H1 (cell line): Measurements from ENCODE around the gene SSU72. TPM values are rescaled to one million over a fixed set of nuclear protein-coding genes. Genes with fewer than 3 reads are reported as not detected.

Experiments used
- CTCF ChIA-PET: fragments of 300-600 bp; sonication (Branson Sonifier 250); formaldehyde crosslinking; loops from one replicate; lab custom pipeline; 2021; ENCODE audit not compliant: partially characterized antibody; lab: Charles Lee
- POLR2A ChIA-PET: fragments of 300-600 bp; sonication (Branson Sonifier 250); formaldehyde crosslinking; loops from one replicate; lab custom pipeline; 2021; ENCODE audit warnings: inconsistent platforms; ENCODE audit not compliant: partially characterized antibody; lab: Charles Lee
- DNase-seq, 2 experiments: peaks; one replicate each; pipeline versions ENCODE4 v3.0.0 to v3.0.0-alpha.2; 2010 to 2022; ENCODE audit warnings: low spot score in 2 of 2, low read depth in 1 of 2, mixed read lengths in 1 of 2
- FAIRE-seq: peaks from 2 replicates; lab custom pipeline; 2011; peaks lifted over from hg19 to GRCh38; lab: Jason Lieb, UNC
- H2AFZ ChIP-seq: 2 replicates; pipeline ENCODE4 v1.8.1; 2012; ENCODE audit warnings: low read length, inconsistent platforms
- H2AK5ac ChIP-seq: 2 replicates; pipeline ENCODE4 v1.6.1; 2013; ENCODE audit warnings: low read depth, low read length
- H2BK120ac ChIP-seq: replicated peaks from 2 replicates; pipeline ENCODE3; 2013; ENCODE audit warnings: low read depth, low read length, inconsistent platforms
- H2BK12ac ChIP-seq: 2 replicates; pipeline ENCODE4 v1.6.1; 2013; ENCODE audit warnings: low read depth, low read length
- H2BK15ac ChIP-seq: 2 replicates; pipeline ENCODE4 v1.6.1; 2013; ENCODE audit warnings: low read length
- H2BK20ac ChIP-seq: 2 replicates; pipeline ENCODE4 v1.6.1; 2013; ENCODE audit warnings: low read length
- H2BK5ac ChIP-seq: 2 replicates; pipeline ENCODE4 v1.6.1; 2013; ENCODE audit warnings: low read depth, low read length
- H3K14ac ChIP-seq: 2 replicates; pipeline ENCODE4 v1.6.1; 2013; ENCODE audit warnings: inconsistent platforms; ENCODE audit not compliant: insufficient read length
- H3K18ac ChIP-seq: 2 replicates; pipeline ENCODE4 v1.6.1; 2013; ENCODE audit warnings: low read length; ENCODE audit errors: extremely low read depth
- H3K23ac ChIP-seq: 2 replicates; pipeline ENCODE4 v1.6.1; 2013; ENCODE audit warnings: inconsistent platforms; ENCODE audit not compliant: insufficient read length
- H3K23me2 ChIP-seq: 2 replicates; pipeline ENCODE4 v1.6.1; 2013; ENCODE audit warnings: low read depth, low read length
- H3K27ac ChIP-seq: 2 replicates; pipeline ENCODE4 v1.6.1; 2011; ENCODE audit warnings: low read depth, low read length, inconsistent platforms
- H3K27me3 ChIP-seq, 4 experiments: replicated peaks in 1 of 4; 1 replicate in 1 of 4; 2 replicates in 3 of 4; pipeline versions ENCODE4 v1.6.1 to v1.8.1; 2011 to 2013; ENCODE audit warnings: low read length in 3 of 4, mild to moderate bottlenecking in 3 of 4, inconsistent platforms in 2 of 4, mixed read lengths in 2 of 4, moderate library complexity in 1 of 4; ENCODE audit not compliant: control insufficient read depth in 3 of 4, insufficient read depth in 3 of 4; ENCODE audit errors: extremely low read depth in 1 of 4
- H3K36me3 ChIP-seq, 4 experiments: 2 replicates each; pipeline versions ENCODE4 v1.6.1 to v1.8.1; 2011 to 2013; ENCODE audit warnings: mild to moderate bottlenecking in 4 of 4, low read length in 3 of 4, moderate library complexity in 2 of 4, control low read depth in 1 of 4, inconsistent platforms in 1 of 4; ENCODE audit not compliant: insufficient read depth in 4 of 4, control insufficient read depth in 2 of 4
- H3K4ac ChIP-seq: replicated peaks from 2 replicates; pipeline ENCODE3; 2013; ENCODE audit warnings: low read length, low read depth, mixed read lengths, inconsistent platforms; ENCODE audit not compliant: insufficient read length
- H3K4me1 ChIP-seq, 4 experiments: replicated peaks in 1 of 4; 1 replicate in 1 of 4; 2 replicates in 3 of 4; pipeline versions ENCODE4 v1.6.1 to v1.8.1; 2011 to 2013; ENCODE audit warnings: low read length in 3 of 4, inconsistent platforms in 2 of 4, mixed read lengths in 1 of 4; ENCODE audit not compliant: insufficient read depth in 4 of 4, control insufficient read depth in 3 of 4
- H3K4me2 ChIP-seq, 2 experiments: 2 replicates each; pipeline versions ENCODE4 v1.6.1 to v1.8.1; 2011 to 2013; ENCODE audit warnings: low read depth in 2 of 2, low read length in 2 of 2, control low read depth in 1 of 2, inconsistent platforms in 1 of 2, mild to moderate bottlenecking in 1 of 2; ENCODE audit not compliant: insufficient read depth in 1 of 2
- H3K4me3 ChIP-seq, 4 experiments: fragments of 200-600, 300-600 bp in 1 of 4; sonication (generic), shearing (Covaris generic), sonication (Bioruptor Twin) in 1 of 4; 2 replicates each; pipeline versions ENCODE4 v1.5.1 to v1.8.1; 2011 to 2016; ENCODE audit warnings: low read length in 4 of 4, low read depth in 3 of 4, control low read depth in 2 of 4, inconsistent platforms in 2 of 4, mild to moderate bottlenecking in 2 of 4, mixed read lengths in 1 of 4, moderate library complexity in 1 of 4; ENCODE audit not compliant: insufficient read depth in 2 of 4; ENCODE audit errors: extremely low read depth in 1 of 4
- H3K56ac ChIP-seq: replicated peaks from 2 replicates; pipeline ENCODE3; 2013; ENCODE audit warnings: low read depth, mild to moderate bottlenecking, mixed read lengths, low read length, inconsistent platforms; ENCODE audit not compliant: insufficient read length
- H3K79me1 ChIP-seq: 2 replicates; pipeline ENCODE4 v1.6.1; 2013; ENCODE audit warnings: low read depth, low read length, control low read depth
- H3K79me2 ChIP-seq, 2 experiments: 2 replicates each; pipeline versions ENCODE4 v1.6.1 to v1.8.1; 2012 to 2013; ENCODE audit warnings: low read length in 2 of 2, mild to moderate bottlenecking in 2 of 2, inconsistent platforms in 1 of 2; ENCODE audit not compliant: insufficient read depth in 2 of 2, control insufficient read depth in 1 of 2
- H3K9ac ChIP-seq, 4 experiments: replicated peaks in 1 of 4; 1 replicate in 1 of 4; 2 replicates in 3 of 4; pipeline versions ENCODE4 v1.6.1 to v1.8.1; 2011 to 2013; ENCODE audit warnings: low read depth in 3 of 4, low read length in 3 of 4, control low read depth in 2 of 4, mild to moderate bottlenecking in 2 of 4, moderate library complexity in 2 of 4, inconsistent platforms in 1 of 4; ENCODE audit errors: extremely low read depth in 1 of 4
- H3K9me3 ChIP-seq, 2 experiments: 2 replicates each; pipeline versions ENCODE4 v1.6.1 to v1.8.1; 2012 to 2013; ENCODE audit warnings: mild to moderate bottlenecking in 2 of 2, moderate library complexity in 2 of 2, control low read depth in 1 of 2, inconsistent platforms in 1 of 2, low read depth in 1 of 2, low read length in 1 of 2, mixed read lengths in 1 of 2; ENCODE audit not compliant: insufficient read depth in 2 of 2
- H4K20me1 ChIP-seq, 2 experiments: replicated peaks in 1 of 2; 2 replicates each; pipeline versions ENCODE3 to v1.8.1; 2011 to 2013; ENCODE audit warnings: inconsistent platforms in 2 of 2, low read length in 2 of 2, mild to moderate bottlenecking in 1 of 2; ENCODE audit not compliant: insufficient read depth in 2 of 2, control insufficient read depth in 1 of 2
- H4K5ac ChIP-seq: 2 replicates; pipeline ENCODE4 v1.6.1; 2013; ENCODE audit warnings: low read length, low read depth, mixed read lengths, inconsistent platforms; ENCODE audit not compliant: insufficient read length
- H4K8ac ChIP-seq: 2 replicates; pipeline ENCODE4 v1.8.0; 2013; ENCODE audit warnings: mild to moderate bottlenecking, moderate library complexity, low read length, inconsistent platforms; ENCODE audit not compliant: insufficient read depth; ENCODE audit errors: extremely low read depth
- H4K91ac ChIP-seq: replicated peaks from 2 replicates; pipeline ENCODE3; 2013; ENCODE audit warnings: low read length, mixed read lengths, inconsistent platforms; ENCODE audit not compliant: insufficient read length
- CREB1 ChIP-seq: IDR thresholded peaks from 2 replicates; pipeline ENCODE4 v1.6.1; 2012; ENCODE audit warnings: inconsistent platforms
- HDAC2 ChIP-seq, 2 experiments: fragments of 300-600 bp in 1 of 2; sonication (generic) in 1 of 2; IDR thresholded peaks; 2 replicates each; pipeline ENCODE4 v1.6.1; 2011 to 2012; ENCODE audit warnings: low read depth in 2 of 2, low read length in 2 of 2, mild to moderate bottlenecking in 2 of 2, moderate library complexity in 2 of 2, borderline replicate concordance in 1 of 2, inconsistent platforms in 1 of 2
- KDM4A ChIP-seq: IDR thresholded peaks from one replicate; pipeline ENCODE4 v1.7.1; 2012; ENCODE audit warnings: low read depth, mild to moderate bottlenecking, moderate library complexity, low read length, inconsistent platforms; ENCODE audit not compliant: severe bottlenecking
- SP4 ChIP-seq: IDR thresholded peaks from 2 replicates; pipeline ENCODE4 v1.6.1; 2012; ENCODE audit warnings: low read length, inconsistent platforms
- SRF ChIP-seq: IDR thresholded peaks from 2 replicates; pipeline ENCODE4 v1.6.1; 2011; ENCODE audit warnings: mild to moderate bottlenecking, low read depth, low read length, moderate library complexity
- WGBS, 2 experiments: shearing (Covaris generic) in 1 of 2; methylation state at CpG; one replicate each; pipeline versions ENCODE4 v1.1.6 to v1.1.7; 2013 to 2015; ENCODE audit warnings: low lambda C conversion rate in 2 of 2, mixed read lengths in 2 of 2, inconsistent platforms in 1 of 2, low coverage in 1 of 2, missing lambda C conversion rate in 1 of 2; ENCODE audit not compliant: insufficient replicate concordance in 2 of 2, insufficient coverage in 1 of 2, insufficient read length in 1 of 2; ENCODE audit errors: extremely low coverage in 1 of 2, missing lambda C conversion rate in 1 of 2; 5-methylcytosine and 5-hydroxymethylcytosine counted together
- polyA plus RNA-seq, 7 experiments: library from polyadenylated mRNA; depleted of rRNA in 3 of 7; stranded (reverse) in 5 of 7; unstranded in 2 of 7; fragments of >200 nt in 5 of 7; fragments of 200-250 nt in 2 of 7; gene quantifications; 1 replicate in 5 of 7; 2 replicates in 1 of 7; 4 replicates in 1 of 7; pipeline versions ENCODE4 v1.2.1 to v1.2.3, GENCODE V29; 2011 to 2013; ENCODE audit warnings: missing spikeins in 2 of 7, mixed read lengths in 2 of 7
- total RNA-seq: library from RNA; stranded (reverse); fragmentation: NEBNext Ultra II Directional; extraction: Animal tissue kit (Norgen Biotek cat#: 25700); gene quantifications from 2 replicates; pipeline ENCODE4 v1.2.1, GENCODE V29; 2021
- TF ChIP-seq, protein P1 (sequence below): IDR thresholded peaks from 2 replicates; pipeline ENCODE4 v1.6.1; 2012; ENCODE audit warnings: inconsistent platforms

SSU72 gene
- total and polyA plus RNA-seq, 2 of the 8 experiments (the other 6 are each of a cell fraction or from before 2014, with no cell fraction given): 110 to 165 TPM

DNA sequence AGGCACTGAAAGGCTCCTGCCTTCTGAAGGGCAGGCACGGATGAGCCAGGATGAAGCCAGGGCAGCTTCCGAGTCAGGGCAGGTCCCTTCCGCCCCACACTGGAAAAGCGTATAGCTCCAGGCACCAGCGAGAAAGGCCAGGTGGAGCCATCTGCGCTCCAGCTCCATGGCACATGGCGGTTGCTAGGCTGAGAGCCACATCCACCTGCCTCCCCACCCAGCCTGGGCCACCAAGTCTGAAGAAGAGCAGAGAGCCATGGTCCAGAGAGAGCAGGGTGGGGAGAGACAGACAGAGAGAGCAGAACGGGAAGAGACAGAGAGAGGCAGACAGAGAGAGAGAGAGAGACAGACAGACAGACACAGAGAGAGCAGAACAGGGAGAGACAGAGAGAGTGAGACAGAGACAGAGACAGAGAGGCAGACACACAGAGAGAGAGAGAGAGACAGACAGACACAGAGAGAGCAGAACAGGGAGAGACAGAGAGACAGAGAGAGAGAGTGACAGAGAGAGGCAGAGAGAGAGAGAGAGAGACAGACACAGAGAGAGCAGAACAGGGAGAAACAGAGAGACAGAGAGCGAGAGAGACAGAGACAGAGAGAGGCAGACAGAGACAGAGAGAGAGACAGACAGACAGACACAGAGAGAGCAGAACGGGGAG, 20.1 kb upstream of the SSU72 start:
- Histone ChIP-seq H4K91ac (no peak overlapping the region), H3K56ac (no peak overlapping the region), H3K23me2 (peaks cover 9% of the 10 kb centered on the region; the same call in 1 of the 2 replicates), H2BK12ac (0 out of 2 replicates have a peak overlapping the region, but pooled peaks have one; percentile 17), H4K20me1 (peaks cover 2 to 6% of the 10 kb centered on the region in 2 experiments), H2AFZ (no peak overlapping the region), H2BK120ac (no peak overlapping the region), H3K23ac (no peak overlapping the region), H3K14ac (no peak overlapping the region), H4K5ac (no peak overlapping the region), H3K18ac (no peak overlapping the region), H3K9me3 (no peaks in the 10 kb centered on the region), H3K79me1 (no peaks in the 10 kb centered on the region), H4K8ac (peak overlapping the region; percentile 80; the same call in 1 of the 2 replicates), H3K4ac (no peak overlapping the region), H3K4me3 (no peak overlapping the region), H2BK20ac (no peak overlapping the region), H3K4me2 (no peak overlapping the region), H3K4me1 (peaks cover 0 to 20% (median 16%) of the 10 kb centered on the region in 4 experiments; a peak in 6 of 7 replicates), H3K9ac (no peak overlapping the region), H3K36me3 (no peaks in the 10 kb centered on the region), H2BK5ac (no peak overlapping the region), H3K27ac (no peak overlapping the region), H2AK5ac (peak overlapping the region; percentile 75; the same call in 1 of the 2 replicates), H2BK15ac (no peak overlapping the region), H3K79me2 (no peaks in the 10 kb centered on the region), H3K27me3 (peaks cover 6 to 22% (median 18%) of the 10 kb centered on the region in 4 experiments)
- TF ChIP-seq, protein P1, sequence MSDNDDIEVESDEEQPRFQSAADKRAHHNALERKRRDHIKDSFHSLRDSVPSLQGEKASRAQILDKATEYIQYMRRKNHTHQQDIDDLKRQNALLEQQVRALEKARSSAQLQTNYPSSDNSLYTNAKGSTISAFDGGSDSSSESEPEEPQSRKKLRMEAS: peak; percentile 53
- TF ChIP-seq CREB1: no peak
- no peak for TF ChIP-seq HDAC2 (IDR thresholded peaks at IDR 0.05; ENCODE audit: borderline replicate concordance in 1 of 2, low read depth in 2 of 2, low read length in 2 of 2)
- TF ChIP-seq KDM4A: no peak
- no peak for TF ChIP-seq SP4
- TF ChIP-seq SRF: no peak
- POLR2A ChIA-PET: interaction anchor here (0.6 kb wide), 1 partner anchor 245 kb away, joined by 4 read pairs; no protein-coding TSS in a partner anchor
- DNase-seq (no peak), FAIRE-seq (no peak)
- 84% methylated on average over 10 of the region's 10 CpGs; no CpG with 5 or more reads in 1 of the 2 experiments for WGBS, 2 experiments
- CTCF ChIA-PET: interaction anchor here (0.6 to 1.8 kb wide), 3 partner anchors 20 to 75 kb away, joined by 3 to 6 read pairs (median 3); no protein-coding TSS in a partner anchor
